HL-60 (cell line): ENCODE results near the gene RRP15.

Experiments
- DNase-seq, 2 experiments: peaks; one replicate each; pipeline ENCODE4 v3.0.0-alpha.2; 2010 to 2020; ENCODE audit warnings: low read depth in 1 of 2, low spot score in 1 of 2
- H3K27ac ChIP-seq: fragments of 250-450 bp; sonication (Bioruptor Pico); replicated peaks from 2 replicates; pipeline ENCODE4 v1.5.1; 2020; ENCODE audit warnings: mild to moderate bottlenecking, moderate library complexity
- H3K27me3 ChIP-seq: fragments of 250-450 bp; sonication (Bioruptor Pico); 2 replicates; pipeline ENCODE4 v1.5.1; 2021; ENCODE audit warnings: mild to moderate bottlenecking, moderate library complexity; ENCODE audit not compliant: insufficient read depth, poor library complexity, severe bottlenecking
- H3K4me3 ChIP-seq: replicated peaks from 2 replicates; pipeline ENCODE4 v1.5.1; 2011; ENCODE audit warnings: mild to moderate bottlenecking, control low read depth, low read length; ENCODE audit not compliant: insufficient read depth
- GABPA ChIP-seq: IDR thresholded peaks from 2 replicates; pipeline ENCODE4 v1.6.1; 2012; ENCODE audit warnings: low read depth
- POLR2AphosphoS5 ChIP-seq: IDR thresholded peaks from 2 replicates; pipeline ENCODE4 v1.6.1; 2012; ENCODE audit warnings: low read depth
- SPI1 ChIP-seq: IDR thresholded peaks from 2 replicates; pipeline ENCODE4 v1.6.1; 2012; ENCODE audit warnings: low read depth, mild to moderate bottlenecking, borderline replicate concordance
- TF ChIP-seq, protein P1 (sequence below): IDR thresholded peaks from 2 replicates; pipeline ENCODE4 v1.6.1; 2012; ENCODE audit warnings: low read depth; ENCODE audit not compliant: insufficient replicate concordance
- TF ChIP-seq, protein P2 (sequence below): IDR thresholded peaks from one replicate; pipeline ENCODE4 v1.5.1; 2011; ENCODE audit warnings: low read length, control low read depth, inconsistent platforms; ENCODE audit not compliant: insufficient read depth

The RRP15 gene

DNA sequence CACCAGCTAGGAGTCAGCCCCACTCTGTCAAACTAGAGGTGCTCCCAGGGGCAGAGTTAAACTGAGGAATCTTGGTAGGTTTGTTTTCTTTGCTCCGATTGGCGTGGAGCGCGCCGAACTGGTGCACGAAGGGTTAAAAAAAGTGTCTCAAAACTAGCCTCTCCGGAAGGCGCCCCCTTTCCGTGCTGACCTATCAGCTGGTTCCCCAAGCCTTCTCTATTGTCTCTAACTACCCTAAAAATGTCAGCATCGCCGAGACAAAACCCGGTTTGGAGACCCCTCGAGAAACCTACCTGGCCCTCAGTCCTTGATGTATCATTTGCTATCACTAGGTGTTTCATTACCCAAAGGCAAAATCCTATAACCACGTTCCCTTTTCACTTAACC is 62.2 kb downstream of the RRP15 start:
- no peak overlapping the region for H3K27ac ChIP-seq
- DNase-seq = no peak
- no peak overlapping the region for H3K4me3 ChIP-seq
- peaks cover 2% of the 10 kb centered on the region for H3K27me3 ChIP-seq
- TF ChIP-seq, protein P1, sequence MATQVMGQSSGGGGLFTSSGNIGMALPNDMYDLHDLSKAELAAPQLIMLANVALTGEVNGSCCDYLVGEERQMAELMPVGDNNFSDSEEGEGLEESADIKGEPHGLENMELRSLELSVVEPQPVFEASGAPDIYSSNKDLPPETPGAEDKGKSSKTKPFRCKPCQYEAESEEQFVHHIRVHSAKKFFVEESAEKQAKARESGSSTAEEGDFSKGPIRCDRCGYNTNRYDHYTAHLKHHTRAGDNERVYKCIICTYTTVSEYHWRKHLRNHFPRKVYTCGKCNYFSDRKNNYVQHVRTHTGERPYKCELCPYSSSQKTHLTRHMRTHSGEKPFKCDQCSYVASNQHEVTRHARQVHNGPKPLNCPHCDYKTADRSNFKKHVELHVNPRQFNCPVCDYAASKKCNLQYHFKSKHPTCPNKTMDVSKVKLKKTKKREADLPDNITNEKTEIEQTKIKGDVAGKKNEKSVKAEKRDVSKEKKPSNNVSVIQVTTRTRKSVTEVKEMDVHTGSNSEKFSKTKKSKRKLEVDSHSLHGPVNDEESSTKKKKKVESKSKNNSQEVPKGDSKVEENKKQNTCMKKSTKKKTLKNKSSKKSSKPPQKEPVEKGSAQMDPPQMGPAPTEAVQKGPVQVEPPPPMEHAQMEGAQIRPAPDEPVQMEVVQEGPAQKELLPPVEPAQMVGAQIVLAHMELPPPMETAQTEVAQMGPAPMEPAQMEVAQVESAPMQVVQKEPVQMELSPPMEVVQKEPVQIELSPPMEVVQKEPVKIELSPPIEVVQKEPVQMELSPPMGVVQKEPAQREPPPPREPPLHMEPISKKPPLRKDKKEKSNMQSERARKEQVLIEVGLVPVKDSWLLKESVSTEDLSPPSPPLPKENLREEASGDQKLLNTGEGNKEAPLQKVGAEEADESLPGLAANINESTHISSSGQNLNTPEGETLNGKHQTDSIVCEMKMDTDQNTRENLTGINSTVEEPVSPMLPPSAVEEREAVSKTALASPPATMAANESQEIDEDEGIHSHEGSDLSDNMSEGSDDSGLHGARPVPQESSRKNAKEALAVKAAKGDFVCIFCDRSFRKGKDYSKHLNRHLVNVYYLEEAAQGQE = no peak
- TF ChIP-seq, protein P2, sequence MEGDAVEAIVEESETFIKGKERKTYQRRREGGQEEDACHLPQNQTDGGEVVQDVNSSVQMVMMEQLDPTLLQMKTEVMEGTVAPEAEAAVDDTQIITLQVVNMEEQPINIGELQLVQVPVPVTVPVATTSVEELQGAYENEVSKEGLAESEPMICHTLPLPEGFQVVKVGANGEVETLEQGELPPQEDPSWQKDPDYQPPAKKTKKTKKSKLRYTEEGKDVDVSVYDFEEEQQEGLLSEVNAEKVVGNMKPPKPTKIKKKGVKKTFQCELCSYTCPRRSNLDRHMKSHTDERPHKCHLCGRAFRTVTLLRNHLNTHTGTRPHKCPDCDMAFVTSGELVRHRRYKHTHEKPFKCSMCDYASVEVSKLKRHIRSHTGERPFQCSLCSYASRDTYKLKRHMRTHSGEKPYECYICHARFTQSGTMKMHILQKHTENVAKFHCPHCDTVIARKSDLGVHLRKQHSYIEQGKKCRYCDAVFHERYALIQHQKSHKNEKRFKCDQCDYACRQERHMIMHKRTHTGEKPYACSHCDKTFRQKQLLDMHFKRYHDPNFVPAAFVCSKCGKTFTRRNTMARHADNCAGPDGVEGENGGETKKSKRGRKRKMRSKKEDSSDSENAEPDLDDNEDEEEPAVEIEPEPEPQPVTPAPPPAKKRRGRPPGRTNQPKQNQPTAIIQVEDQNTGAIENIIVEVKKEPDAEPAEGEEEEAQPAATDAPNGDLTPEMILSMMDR = no peak
- TF ChIP-seq GABPA = no peak
- TF ChIP-seq SPI1 = no peak

DNA sequence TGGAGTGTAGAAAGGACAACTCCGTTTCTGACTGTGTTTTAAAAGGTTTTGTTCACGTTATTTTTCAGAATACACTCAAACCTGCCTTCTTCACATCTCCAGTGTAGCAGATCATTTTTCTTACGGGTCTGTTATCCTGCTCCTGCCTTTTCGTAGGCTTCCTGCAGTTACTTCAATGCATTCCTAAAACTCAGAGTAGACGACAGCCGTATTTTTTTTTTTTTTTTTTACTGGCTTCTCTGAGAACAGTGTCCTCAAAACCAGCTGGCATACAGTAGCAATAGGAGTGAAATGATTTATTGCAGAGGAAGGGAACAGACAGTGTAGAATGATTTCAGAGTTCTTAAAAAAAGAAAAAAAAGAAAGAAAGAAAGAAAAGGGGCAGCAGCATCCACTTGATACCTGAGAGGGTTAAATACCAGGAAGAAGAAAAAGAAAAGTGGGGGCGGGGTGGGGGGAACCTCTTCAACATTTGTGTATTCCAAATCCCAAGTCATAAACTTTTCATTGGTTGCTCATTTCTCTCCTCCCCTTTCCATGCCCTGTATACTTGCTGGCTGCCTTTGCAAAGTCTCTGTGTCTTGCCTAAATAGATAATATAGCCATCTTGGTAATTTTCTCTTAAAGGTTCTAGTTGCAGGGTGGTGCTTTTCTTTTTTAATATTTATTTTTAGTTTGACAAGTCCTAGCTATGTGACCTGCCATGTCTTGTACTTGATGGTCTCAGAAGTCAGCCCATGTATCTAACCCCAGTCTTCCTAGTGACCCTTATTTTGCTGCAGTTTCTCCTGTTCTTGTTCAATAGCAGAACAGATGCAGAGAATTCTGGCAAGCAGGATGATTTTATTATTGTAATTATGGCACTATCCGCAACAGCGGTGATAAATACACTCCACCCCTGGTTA is 62.9 kb downstream of the RRP15 start:
- H3K27ac ChIP-seq = no peak overlapping the region
- TF ChIP-seq POLR2AphosphoS5 (no peak), GABPA (no peak), SPI1 (no peak)
- TF ChIP-seq, protein P1 = no peak
- TF ChIP-seq, protein P2 = no peak
- no peak for DNase-seq
- peaks cover 2% of the 10 kb centered on the region for H3K27me3 ChIP-seq
- H3K4me3 ChIP-seq = no peak overlapping the region

DNA sequence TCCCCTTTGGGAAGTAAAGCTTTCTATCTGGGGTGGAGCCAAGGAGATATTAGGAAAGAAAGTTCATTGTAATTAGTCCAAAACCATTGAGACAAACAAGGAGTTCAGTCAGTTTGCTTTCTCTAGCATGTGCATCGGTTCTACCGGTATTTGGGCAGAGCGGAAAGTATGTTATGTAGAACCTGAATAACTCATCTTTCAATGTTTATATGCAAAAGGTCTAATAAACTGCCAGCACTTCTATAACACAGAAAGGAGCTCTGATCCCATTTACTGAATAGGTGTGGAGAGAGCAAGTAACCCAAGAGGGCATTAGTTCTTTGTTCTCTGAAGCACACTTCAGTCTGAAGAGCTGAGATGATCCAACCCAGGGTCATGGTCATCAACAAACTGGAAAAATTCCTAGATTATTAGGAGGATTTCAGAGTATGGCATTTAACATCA is 63.6 kb downstream of the RRP15 start:
- no peak for DNase-seq
- TF ChIP-seq GABPA = no peak
- no peak for TF ChIP-seq SPI1
- TF ChIP-seq, protein P2 = no peak
- TF ChIP-seq POLR2AphosphoS5 = no peak
- TF ChIP-seq, protein P1 = no peak
- H3K4me3 ChIP-seq = no peak overlapping the region
- peaks cover 2% of the 10 kb centered on the region for H3K27me3 ChIP-seq
- no peak overlapping the region for H3K27ac ChIP-seq
